Smooth muscle cell of the brain vasculature (primary cell): ENCODE measurements around the gene FALEC.
"Not testable (repeated sequence)": the region's sequence is repeated elsewhere in the genome, so short reads cannot be mapped to it uniquely, and the experiment has no call there.

Experiments
- DNase-seq: peaks from one replicate; pipeline ENCODE4 v3.0.0-alpha.2; 2012; ENCODE audit warnings: low read depth, low spot score

Gene FALEC

GRCh38 chr1:150574260-150575071 lies 58.9 kb downstream of the FALEC start:
- DNase-seq: no peak

DNA sequence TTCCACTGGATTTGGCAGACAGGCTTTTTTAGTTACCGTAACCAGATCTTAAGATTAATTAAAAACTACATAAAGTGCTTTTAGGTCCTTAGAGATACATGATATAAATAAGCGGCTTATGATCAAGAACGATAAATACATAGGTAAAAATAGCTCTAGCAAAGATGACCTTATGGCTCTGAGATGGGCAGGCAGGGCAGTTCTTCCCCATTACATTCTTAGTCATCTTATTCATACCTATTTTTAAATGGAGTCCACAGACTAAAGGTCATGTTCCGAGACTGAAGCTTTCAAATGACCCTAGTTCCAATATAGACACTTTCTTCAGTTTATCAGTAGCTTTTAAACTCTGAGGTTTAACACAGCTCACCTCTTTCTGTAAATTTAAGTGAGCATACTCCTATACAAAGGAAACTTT lies 59.5 kb downstream of the FALEC start:
- DNase-seq: no peak

GRCh38 chr1:150575518-150576366 lies 60.2 kb downstream of the FALEC start:
- DNase-seq: no peak

DNA sequence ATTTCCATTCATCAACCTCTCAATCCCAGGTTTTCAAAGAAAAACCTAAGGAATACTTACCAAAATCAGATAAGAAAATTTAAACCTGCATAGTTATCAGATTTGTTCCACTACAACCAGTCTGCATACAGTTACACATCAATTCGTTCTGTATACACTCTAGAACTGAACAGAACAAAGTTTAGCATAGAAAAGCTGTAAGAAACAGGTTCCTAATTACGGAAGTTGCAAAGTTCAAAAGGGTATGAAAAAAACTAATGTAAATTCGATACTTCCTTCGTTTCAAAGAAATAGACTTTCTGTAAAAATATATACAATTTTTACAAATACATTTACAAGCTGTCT lies 60.8 kb downstream of the FALEC start:
- no peak for DNase-seq

- DNase-seq: no peak
These were observed 61.4 kb downstream of the FALEC start for GRCh38 chr1:150576794-150577556.

DNA sequence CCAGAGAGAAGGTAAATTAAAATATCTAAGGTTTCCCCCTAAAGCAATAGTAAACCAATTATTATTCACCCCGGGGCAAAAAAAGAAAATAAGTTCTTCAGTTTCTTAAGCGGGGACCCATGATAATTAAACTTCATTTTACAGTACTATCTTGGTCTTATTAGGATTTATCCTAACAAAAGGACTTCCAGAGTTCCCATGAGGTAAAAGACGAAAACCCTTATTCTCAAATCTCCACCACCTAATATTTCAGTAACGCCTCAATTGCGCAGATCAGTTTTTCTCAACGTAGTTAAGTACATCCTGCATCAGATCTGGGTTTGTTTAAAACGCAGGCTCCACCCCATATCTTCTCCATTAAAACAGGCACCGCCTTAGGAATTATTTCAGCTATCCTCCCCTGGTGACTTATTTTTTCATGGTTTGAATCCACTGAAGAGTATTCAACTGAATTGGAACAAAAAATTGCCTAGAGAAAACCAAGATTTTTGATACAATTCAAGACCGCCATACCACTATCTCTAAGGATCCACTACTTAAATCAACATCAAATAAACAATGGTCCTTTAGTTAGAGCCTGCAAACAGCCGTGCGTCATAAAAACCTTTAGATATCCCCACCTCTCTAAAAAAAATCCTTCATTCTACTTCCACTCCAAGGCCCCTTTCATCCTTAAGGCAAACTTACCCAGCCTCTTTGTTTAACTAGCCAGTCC lies 62.2 kb downstream of the FALEC start:
- no peak for DNase-seq

- DNase-seq: peak; percentile 53
These were observed 62.9 kb downstream of the FALEC start for GRCh38 chr1:150578272-150579109.

DNA sequence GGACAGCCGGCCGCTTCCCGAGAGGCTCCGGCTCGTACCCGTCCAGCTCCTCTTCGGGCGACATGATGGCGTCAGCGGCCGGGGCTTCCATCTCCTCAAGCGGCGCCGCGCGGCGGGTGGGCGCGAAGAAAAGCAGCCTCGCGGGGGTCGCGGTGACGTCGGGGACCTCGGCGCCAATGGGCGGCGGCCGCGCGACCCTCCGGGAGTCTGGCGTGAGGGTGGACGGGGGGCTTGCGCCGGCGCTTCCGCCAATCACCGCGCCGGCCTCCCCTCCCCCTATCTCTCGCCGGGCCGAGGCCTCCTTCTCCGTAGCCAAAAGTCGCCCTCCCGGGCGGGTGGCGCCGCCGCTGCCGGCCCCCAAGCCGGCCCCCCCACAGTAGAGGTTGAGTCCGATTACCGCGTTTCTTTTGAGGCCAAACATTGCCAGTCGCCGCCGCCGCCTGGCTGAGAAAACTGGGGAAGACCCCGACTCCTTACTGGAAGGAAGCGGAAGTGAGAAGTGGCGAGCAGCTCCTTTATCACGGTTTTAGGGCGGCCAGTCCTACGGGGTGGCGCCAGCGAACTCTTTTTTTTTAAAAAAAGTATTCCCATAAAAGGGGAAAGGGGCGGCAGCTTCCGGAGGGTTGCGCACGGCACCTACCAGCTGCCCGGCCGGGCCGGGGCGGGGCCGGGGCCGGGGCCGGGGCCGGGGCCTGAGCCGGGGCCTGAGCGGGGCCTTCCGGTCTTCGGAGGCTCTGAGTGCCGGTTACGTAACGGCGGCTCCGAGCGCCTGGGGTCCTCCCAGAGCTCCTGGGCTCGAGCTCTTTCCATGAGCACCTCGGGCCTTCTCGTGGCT lies 63.8 kb downstream of the FALEC start, which contains the start of gene MCL1:
Gene MCL1 (minus strand): TSS at position 501 of the 835 bp plus-strand sequence. CDS start 80 bp downstream, at position 421.
- peak; percentile 91 for DNase-seq

- no peak for DNase-seq
These were observed 64.5 kb downstream of the FALEC start for GRCh38 chr1:150579945-150580642.

GRCh38 chr1:150580966-150581365 lies 65.4 kb downstream of the FALEC start:
- not testable (repeated sequence) for DNase-seq

GRCh38 chr1:150581437-150581836 lies 65.9 kb downstream of the FALEC start:
- DNase-seq: not testable (repeated sequence)

GRCh38 chr1:150581962-150582361 lies 66.4 kb downstream of the FALEC start:
- not testable (repeated sequence) for DNase-seq

DNA sequence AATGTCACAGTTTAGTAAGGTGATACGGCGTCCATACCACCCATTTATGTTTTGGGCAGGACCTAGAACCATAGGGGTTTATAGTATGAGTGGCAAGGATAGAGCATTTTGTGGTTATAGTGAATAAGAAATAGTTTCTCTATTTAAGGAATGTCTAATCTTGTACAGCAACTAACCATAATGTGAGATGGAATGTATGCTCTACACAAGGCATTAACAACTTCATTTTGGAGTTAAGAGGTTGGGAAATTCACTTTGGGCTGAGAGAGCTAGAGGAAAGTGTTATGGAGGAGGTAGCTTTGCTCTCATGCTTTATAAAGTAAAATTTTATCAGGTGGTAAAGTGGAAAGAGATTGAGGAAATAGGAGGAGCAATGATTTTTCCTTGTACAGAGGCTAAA lies 66.8 kb downstream of the FALEC start:
- no peak for DNase-seq
